SHP77 (cell line): ENCODE data around the gene AQP12B.
"Not testable (repeated sequence)": the region's sequence is repeated elsewhere in the genome, so short reads cannot be mapped to it uniquely, and the experiment has no call there.

Source experiments
- DNase-seq, 2 experiments: peaks; one replicate each; lab custom pipeline; 2025; lab: John Stamatoyannopoulos, UW

Gene AQP12B

DNA sequence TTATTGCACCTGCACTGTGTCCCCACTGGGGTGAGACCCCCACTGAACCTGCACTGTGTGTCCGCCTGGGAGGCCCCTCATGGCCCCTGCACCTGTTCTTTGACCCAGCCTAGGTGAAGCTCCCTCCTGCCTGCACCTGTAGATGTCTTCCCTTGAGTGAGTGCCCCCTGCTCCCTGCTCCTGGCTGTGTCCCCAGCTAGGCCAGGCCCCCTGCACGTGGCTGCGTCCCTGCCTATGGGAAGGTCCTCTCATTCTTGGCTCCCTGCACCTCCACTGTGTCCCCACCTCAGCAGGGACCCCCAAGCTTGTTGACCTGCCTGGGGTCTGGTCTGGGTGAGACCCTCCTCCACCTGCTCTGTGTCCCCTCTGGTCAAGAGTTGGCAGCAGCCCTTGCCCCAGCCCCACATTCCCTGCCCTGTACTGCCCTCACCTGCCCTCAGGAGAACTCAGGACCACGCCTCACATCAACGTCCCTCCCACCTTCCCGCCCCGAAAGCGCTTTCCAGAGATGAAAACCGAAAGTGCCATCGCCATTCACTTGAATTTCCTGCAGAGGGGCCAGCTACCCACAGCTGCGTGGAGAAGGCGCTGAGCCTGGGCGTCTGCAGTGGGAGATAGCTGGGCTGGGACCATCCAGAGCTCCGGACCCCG is 769 bp upstream of the AQP12B start:
- DNase-seq, result not testable (repeated sequence)

DNA sequence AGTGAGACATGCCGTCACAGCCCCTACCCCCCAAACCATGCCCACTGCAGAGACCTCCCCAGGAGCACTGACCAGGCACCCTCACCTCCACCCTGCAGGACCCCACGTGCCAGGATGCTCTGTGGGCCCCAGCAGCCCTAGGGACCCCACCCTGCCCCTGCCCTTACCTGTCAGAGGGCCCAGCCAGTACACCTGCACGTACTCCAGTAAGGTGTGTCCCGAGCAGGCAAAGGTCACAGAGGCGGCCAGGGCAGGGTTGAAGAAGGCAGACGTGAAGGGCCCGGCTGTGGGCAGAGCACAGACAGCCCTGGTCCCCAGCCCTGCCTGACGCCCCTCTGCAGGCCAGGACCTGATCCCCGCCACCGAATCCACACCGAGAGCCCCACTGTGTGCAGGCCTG is 2.5 kb downstream of the AQP12B start:
- DNase-seq, result not testable (repeated sequence)

DNA sequence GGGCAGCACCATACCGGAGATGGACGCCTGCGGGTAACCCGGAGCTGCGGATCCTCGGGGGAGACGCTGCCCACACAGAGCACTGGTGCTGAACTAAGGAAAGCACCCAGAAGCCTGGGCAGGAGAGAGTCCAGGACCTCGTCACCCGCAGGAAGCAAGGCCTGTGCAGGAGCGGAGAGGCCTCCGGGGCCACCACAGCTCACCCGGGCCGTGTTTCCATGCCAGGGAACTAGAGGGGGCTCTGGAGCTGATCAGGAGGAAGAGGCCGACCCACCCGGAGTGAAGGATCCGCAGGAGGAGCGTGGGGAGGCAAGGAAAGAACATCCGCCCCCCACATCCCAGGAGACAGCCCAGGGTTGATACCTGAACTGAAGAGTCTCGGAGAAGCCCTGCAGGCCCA is 3.8 kb downstream of the AQP12B start:
- DNase-seq, result not testable (repeated sequence)

DNA sequence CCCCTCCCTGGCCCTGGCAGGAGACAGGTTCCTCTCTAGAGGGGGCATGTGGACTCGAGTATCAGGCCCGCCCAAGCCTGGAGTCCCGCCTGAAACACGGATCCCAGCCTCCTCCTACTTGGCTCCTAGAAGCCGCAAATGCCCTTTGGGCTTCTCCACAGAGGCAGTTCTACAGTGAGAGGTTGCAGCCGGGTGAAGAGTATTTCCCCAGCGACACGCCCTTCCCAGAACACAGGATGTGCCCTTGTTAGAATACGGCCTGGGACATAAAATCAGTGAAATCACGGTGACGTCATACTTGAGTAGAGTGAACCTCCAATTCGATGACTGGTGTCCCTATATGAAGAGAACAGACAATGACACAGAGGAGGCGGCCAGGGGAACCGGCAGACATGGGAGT is 4.6 kb downstream of the AQP12B start:
- not testable (repeated sequence) for DNase-seq

DNA sequence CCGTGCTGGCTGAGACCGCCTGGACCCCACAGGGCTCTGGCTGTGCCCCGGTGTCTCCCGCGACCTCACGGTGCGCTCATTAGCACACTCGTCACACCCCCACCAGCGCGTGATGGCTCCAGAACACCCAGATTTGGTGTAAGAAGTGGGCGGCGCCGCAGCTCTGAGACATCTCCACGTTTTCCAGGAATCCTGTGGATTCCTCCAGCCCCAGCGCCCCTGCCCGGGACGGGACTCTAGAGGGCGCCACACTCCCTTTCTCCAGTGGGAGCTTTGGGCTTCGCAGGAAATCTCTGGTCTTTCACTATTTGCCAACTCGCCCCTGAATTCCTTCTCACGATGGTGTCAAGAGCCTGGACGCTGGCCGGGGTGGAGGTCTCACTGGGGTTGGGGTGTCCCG is 7.3 kb downstream of the AQP12B start:
- DNase-seq, result not testable (repeated sequence)

DNA sequence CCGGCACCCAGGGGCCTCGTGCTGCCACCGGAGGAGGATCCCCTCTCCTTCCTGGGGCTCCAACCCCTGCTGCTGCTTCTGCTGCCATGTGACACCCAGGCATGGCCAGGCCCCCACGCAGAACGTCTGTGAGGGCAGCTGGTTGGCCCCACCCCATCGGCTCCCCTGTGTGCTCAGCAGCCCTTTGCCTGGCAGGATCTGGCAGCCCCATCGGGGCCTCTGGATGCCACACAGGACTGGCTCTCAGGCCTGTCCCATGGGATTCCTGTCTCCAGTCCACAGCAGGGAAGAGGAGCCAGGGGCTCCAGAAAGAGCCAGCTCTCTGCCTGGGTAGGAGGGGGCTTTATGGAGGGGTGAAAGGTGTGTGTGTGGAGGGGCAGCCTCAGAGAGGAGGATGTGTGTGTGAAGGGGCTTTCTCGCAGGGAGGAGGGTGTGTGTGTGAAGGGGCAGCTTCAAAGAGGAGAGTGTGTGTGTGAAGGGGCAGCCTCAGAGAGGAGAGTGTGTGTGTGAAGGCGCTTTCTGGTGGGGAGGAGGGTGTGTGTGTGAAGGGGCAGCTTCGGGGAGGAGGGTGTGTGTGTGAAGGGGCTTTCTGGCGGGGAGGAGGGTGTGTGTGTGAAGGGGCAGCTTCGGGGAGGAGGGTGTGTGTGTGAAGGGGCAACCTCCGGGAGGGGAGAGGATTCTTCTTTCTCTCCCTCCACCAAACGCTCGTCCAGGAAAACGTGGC is 8.1 kb downstream of the AQP12B start:
- not testable (repeated sequence) for DNase-seq

DNA sequence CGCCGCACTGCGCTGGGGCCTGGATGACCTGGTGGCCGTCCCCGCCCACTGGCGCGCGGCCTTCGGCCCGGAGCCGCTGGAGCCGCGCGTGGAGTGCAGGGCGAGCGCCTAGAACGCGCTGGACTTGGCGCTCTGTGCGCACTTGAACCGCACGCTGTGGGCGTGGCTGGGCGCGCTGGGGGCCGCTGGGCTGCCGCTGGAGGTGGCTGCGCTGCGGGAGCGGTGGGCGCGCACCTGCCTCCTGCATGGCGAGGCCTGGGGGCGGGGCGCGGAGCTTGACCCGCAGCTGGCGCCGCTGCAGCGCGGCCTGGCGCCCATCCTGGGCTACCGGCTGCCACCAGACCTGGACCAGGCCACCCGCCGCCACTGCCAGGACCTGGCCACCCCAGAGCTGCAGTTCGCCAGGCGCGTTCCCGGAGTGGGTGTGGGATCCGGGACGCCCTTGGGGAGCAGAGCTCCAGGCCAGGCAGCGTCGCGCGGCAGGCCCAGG is 9.9 kb downstream of the AQP12B start:
- DNase-seq, result no peak

DNA sequence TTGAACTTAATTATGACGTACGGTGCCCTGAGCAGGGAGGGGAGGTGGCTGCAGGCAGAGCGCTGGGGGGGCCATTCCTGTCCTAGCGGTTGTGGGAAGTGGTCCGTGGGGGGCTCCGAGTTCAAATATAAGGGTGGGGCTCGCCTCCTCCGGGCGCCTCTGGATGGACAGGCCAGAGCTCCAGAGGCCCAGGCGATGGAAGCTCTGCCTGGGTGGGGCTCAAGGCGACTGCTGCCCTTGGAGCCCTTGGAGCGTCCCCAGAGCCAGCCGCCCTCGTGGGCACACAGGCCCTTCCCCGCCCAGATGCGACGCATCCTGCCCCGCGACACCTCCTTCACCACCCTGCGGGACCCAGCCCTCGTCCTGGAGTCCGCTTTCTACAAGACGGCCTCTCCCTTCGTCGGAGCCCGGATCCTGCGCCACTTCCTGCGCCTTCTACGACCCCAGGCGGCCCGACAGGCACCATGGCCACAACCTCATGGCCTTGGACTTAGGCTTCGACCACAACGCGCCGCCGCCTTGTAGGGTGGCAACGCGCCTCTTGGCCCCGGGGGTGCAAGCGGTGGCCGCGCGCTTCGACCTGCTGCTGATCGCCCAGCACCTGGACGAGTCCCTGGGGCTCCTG is 10.5 kb downstream of the AQP12B start:
- no peak for DNase-seq

DNA sequence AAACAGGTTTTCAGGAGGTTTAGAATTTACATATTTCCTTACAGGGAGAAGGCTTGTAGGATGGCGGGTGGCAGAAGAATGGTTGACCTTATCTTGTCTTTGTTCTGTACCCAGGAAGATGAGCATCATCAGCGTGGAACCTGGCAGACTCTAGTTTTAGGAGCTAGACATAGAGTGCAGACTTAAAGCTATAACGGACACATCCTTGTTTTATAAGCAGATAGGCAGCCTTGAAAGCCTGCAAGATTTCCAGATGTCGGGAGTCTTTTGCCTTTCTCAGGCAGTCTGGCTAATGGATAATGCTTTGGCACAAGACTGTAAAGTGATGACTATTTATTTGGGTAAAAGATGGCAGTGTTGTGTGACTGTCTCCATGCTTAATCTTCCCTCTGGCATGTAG is 11.7 kb downstream of the AQP12B start:
- no peak for DNase-seq

DNA sequence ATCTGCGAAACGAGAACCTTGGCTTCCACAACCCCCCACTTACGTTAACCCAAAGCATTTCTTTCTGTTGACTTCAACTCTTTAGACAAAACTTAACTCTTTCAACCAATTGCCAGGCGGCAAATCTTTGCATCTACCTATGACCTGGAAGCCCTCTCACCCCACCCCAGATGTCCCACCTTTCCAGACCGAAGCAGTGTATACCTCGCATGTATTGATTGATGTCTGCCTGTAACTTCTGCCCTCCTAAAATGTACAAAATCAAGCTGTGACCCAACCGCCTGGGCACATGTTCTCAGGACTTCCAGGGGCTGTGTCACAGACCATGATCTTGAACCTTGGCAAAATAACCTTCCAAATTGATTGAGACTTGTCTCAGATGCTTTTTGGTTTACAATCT is 12.3 kb downstream of the AQP12B start:
- no peak for DNase-seq

DNA sequence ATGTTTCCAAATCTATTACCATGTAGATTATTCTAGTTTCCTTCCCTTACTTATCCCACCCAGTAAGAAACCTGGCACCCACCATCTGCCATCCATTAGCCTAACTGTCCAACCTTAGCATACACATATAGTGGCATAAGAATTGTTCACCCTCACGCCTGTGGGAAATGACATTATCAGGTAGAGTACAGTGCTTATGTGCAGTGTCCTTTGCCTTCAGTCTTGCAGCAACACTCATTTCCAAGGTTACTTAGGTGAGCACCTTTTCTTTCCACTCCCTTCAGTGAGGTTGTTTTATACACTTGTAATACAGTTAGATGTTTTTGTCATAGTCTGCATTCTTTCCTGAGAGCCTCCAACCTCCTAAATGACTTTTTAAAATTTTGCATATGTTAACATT is 18.1 kb downstream of the AQP12B start:
- DNase-seq, result no peak

DNA sequence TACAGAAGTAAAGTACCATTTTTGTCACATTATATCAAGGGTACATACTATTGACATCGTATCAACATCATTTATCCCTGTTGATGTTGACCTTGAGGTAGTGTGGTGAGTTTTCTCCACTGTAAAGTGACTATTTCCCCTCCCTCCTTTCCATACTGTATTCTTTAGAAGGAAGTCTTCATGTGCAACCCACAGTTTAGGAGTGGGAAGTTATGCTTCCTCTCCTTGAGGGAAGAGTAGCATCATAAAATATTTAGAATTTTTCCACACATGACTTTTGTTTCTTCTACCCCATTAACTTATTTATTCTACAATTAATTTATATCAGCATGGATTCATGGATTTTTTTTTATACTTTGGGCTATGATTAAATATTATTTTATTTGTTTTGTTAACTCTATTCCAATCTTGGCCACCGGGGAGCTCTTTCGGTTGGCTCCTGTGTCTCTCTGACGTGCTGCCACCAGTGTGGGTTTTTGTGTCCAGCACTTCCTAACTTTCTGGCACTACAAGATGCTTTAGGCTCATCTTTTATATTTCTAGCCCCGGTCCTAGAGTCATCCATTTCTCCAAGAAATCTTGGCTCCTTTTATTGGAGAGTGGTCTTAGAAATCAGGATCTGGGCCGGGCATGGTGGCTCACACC is 19.0 kb downstream of the AQP12B start:
- no peak for DNase-seq

DNA sequence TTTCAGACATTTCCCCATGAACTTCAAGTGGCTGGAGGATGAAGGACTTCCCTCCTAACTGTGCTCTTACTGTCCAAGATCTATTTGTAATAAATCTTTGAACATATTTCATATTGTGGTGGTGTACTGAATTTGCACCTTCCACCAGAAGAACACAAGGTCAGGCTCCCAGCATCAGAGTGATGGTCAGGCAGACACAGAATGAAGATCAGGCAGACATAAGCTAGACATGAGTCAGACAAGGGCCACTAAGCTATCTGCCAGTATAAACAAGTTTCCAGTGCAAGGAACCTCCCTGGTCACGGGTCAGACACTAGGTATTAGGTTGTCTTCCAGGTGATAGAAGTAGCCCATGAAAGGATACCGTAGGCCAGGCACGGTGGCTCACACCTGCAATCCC is 20.0 kb downstream of the AQP12B start:
- DNase-seq, result no peak

DNA sequence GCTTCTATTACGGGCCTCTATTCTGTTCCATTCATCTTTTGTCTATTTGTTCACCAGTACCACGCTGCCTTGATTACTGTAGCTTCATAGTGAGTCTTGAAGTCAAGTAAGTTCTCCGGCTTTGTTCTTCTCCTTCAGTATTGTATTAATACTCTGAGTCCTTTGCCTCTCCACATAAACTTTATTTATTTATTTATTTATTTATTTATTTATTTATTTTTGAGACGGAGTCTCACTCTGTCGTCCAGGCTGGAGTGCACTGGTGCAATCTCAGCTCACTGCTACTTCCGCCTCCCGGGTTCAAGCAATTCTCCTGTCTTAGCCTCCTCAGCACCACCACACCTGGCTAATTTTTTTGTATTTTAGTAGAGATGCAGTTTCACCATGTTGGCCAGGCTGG is 22.8 kb downstream of the AQP12B start:
- not testable (repeated sequence) for DNase-seq

DNA sequence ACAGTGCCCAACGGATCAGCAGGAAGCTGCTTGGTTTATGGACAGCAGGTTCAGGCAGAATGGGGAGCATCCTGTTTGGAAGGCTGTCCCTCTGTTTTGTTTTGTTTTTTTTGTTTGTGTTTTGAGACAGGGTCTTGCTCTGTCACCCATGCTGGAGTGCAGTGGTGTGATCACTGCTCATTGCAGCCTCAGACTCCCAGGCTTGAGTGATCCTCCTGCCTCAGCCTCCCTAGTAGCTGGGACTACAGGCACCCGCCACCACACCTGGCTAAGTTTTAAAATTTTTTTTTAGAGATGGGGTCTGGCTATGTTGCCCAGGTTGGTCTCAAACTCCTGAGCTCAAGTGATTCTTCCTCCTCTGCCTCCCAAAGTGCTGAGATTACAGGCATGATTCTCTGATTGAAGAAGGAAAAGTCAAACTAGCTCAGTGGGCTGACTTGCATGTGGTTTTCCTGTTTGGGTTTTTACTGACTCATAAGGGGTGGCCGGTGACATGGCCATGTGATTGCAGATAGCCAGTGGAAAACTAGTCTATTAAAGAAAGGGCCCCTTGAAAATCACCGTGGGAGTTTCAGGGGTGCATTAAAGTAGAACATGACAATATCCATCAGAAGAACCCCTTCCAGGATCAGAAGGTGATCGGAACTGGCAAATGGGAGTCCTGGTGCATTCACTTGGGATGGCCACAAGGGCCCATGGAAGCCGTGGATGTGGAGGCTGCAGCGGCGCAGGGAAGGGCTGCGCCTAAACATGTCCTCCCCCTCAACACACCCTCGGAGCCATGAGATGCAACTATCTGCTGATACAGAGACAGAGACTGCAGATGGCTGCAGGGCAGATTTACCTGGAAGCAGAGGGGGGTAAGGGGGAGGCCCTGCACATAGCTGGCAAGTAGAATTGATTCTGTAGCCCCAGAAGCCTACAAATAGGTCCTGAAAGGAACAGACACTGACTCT is 26.5 kb downstream of the AQP12B start:
- DNase-seq, result no peak

DNA sequence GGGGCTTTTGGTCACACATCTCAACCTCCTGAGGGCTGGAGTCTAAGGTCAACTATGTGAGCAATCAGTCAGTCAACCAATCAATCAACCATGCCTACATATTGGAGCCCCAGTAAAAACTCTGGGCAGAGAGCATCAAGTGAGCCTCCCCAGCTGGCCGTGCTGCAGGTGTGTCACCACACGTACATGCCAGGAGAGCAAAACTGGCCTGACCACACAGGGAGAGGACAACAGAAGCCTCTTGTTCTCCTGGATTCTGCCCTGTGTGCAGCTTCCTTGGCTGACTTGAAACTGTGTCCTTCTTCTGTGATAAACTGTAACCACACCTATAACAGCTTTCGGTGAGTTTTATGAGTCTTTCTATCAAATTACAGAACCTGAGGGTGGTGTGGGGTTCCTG is 31.5 kb downstream of the AQP12B start:
- DNase-seq, result no peak

DNA sequence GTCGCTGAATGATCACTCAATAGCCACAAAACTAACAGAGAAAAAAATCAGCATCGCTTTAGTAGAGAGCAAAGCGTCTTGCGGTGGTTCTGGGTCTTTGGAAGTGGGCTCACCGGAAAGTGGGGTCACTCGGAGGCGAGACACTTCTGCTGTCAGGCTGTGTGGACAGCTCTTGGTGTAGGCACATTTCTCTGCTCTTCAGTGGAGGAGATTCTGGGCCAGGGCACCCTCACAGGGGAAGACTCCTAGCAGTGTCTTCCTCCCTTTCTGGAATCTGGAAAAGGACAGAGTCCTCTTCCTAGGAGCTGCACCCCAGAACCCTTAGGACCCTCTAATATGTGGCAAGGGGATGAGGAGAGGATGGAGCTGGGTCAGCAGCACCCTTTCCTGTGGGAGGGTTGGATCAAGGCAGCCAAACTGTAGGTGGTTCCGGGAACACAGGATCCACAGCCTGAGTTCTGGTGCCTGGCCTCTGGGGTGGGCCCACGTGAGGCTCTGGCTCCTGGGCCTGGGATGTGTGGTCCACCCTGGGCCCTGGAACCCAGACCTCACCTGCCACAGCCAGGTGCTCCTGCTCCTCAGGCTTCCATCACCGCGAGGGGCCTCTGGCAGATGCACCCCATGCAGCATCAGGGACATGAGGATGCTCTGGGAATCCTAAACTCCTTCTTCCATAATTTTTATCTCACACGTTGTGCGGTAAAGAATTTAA is 32.3 kb downstream of the AQP12B start:
- DNase-seq, result no peak

DNA sequence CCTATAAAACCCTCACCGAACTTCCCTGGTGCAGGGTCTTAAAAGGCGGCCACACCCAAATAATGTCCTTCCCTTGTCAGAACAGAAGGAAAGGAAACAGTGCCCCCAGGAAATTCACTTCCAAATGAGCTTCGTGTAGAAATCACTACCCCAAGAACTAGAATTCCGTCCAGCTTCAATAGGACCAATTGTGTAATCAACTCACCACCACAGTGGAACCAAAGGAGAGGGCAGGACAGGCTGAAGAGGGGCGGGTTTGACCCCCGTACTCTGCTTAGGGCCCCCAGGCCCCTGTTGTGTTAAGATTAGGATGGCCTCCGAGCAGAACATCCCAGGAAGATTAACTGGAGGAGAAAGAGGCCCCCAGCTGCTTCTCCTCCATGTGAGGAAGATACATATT is 33.4 kb downstream of the AQP12B start:
- no peak for DNase-seq

DNA sequence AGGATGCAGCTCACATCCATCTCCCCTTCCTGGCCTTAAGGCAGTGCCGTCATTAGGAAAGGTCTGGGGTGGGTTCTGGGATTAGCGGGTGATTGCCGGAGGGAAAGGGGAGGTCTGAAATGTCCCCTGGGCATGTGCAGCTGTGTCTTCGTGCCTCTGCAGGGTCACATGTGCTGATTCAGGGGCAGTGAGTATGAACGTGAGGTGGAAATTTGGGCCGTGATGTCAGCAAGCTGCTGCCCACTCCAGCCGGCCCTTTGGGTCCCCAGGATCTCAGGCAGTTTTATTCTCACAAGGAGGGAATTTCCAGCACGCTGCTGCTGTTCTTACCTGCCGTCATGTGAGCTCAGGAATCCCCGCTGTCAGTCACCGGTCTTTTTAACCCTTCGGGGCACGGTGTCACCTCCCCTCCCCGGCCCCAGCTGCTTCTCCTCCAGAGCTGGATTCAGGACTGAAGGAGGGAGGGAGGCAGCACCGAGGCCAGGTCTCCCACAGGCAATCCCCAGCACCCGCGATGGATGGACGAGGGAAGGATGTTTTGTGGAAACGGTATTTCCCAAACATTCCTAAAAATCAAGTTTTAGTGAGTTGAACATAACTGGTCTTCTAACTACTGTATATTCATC is 33.9 kb downstream of the AQP12B start:
- no peak for DNase-seq

DNA sequence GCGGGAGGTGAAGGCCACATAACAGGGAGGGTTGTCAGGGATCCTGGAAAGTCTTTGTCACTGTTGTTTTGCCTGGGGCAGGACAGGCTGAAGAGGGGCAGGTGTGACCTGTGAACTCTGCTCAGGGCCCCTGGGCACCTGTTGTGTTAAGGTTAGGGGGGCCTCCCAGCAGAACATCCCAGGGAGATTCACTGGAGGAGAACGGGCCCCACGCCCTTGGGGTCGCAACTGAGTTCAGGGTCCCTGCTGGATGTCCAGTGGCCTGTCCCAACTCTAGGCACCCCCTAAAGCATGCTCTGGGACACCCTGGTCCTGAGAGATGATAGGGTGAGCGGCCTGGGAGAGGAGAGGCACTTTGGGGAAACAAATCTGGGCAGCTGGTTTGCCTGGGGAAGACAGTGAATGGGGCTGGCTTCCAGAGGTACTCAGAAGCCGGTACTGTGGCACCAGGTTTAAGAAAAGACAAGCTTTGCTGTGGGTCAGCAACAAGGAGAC is 34.5 kb downstream of the AQP12B start:
- DNase-seq, result no peak
